Stomach smooth muscle (tissue), 2 donors: ENCODE measurements around the gene TNP2.

ENCODE experiments used
- H3K27ac ChIP-seq: one replicate; pipeline ENCODE4 v1.7.0; 2013; ENCODE audit warnings: mild to moderate bottlenecking, low read length, inconsistent platforms
- H3K27me3 ChIP-seq, 2 donors: one replicate each; pipeline ENCODE4 v1.7.0; 2013; ENCODE audit warnings: low read length in 2 of 2; ENCODE audit not compliant: insufficient read depth in 2 of 2, control insufficient read depth in 1 of 2
- H3K36me3 ChIP-seq, 2 donors: one replicate each; pipeline ENCODE4 v1.7.0; 2013; ENCODE audit warnings: low read length in 2 of 2; ENCODE audit not compliant: control insufficient read depth in 2 of 2, insufficient read depth in 2 of 2
- H3K4me1 ChIP-seq: one replicate; pipeline ENCODE4 v1.7.0; 2013; ENCODE audit warnings: low read length; ENCODE audit not compliant: control insufficient read depth, insufficient read depth
- H3K4me3 ChIP-seq, 2 donors: one replicate each; pipeline ENCODE4 v1.7.0; 2013; ENCODE audit warnings: low read length in 2 of 2
- H3K9ac ChIP-seq, 2 donors: one replicate each; pipeline ENCODE4 v1.7.0; 2013; ENCODE audit warnings: low read length in 2 of 2, mild to moderate bottlenecking in 1 of 2
- H3K9me3 ChIP-seq, 2 donors: one replicate each; pipeline ENCODE4 v1.7.0; 2013; ENCODE audit warnings: low read length in 2 of 2; ENCODE audit not compliant: control insufficient read depth in 2 of 2
- donor health status: healthy.
- donor health status: Pancreatic carcinoma.

TNP2 gene

DNA sequence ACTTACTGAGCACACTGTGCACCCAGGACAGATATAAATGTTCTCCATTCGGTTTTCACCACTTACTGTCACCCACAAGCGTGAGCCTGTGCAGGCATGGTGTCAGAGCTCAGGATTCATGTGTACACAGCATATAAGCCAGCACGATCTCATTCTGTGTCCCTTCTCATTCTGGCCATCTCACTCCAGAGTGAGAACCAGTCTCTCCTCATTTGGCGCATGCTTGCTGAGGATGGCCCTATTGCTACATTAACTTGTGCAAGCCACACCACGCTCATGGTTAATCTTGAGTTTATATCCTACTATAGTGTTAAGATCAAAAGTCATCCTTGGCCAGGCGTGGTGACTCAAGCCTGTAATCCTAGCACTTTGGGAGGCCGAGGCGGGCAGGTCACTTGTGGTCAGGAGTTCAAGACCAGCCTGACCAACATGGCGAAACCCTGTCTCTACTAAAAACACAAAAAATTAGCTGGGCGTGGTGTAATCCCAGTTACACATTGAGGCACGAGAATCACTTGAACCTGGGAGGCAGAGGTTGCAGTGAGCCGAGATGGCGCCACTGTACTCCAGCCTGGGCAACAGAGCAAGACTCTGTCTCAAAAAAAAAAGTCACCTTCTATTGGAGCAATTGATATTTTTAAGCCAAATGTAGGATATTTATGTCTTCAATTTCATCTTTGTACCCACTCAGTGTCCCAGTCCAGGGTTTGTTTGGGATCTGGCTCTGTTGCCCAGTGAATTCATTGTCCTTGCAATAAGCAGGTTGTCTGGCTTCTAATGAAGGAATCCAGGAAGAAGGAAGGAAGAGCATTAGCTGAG is 34.0 kb downstream of the TNP2 start:
- Histone ChIP-seq H3K27ac (no peak overlapping the region), H3K9ac (no peak overlapping the region), H3K9me3 (no peaks in the 10 kb centered on the region), H3K36me3 (no peaks in the 10 kb centered on the region), H3K4me3 (no peak overlapping the region), H3K4me1 (no peaks in the 10 kb centered on the region), H3K27me3 (no peaks in the 10 kb centered on the region)

DNA sequence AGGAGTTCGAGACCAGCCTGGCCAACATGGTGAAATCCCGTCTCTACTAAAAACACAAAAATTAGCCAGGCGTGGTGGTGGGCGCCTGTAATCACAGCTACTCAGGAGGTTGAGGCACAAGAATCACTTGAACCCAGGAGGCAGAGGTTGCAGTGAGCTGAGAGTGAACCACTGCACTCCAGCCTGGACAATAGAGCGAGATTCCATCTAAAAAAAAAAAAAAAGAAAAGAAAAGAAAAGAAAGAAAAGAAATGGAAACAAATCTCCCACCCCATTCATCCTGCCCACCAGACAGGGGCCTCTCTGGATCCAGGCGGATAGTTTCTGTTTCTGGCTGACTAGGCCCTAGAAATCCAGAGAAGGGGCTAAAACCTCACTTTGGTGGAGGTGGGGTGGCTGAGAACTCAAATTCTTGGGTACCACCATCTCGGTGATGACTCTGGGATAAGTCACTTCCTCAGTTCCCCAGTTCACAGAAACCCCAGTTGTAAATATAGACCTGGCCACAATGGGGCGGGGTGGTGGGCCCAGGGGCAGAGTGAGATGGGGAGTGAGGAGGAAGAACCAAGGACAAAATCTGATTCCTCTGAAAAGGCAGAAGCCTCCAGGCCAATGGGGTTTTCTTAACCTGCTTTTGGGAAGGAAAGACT is 35.3 kb downstream of the TNP2 start:
- no peak overlapping the region for H3K4me3 ChIP-seq
- no peaks in the 10 kb centered on the region for H3K27me3 ChIP-seq
- H3K27ac ChIP-seq = no peak overlapping the region
- no peaks in the 10 kb centered on the region for H3K36me3 ChIP-seq
- no peak overlapping the region for H3K9ac ChIP-seq
- H3K9me3 ChIP-seq = no peaks in the 10 kb centered on the region
- H3K4me1 ChIP-seq = no peaks in the 10 kb centered on the region

DNA sequence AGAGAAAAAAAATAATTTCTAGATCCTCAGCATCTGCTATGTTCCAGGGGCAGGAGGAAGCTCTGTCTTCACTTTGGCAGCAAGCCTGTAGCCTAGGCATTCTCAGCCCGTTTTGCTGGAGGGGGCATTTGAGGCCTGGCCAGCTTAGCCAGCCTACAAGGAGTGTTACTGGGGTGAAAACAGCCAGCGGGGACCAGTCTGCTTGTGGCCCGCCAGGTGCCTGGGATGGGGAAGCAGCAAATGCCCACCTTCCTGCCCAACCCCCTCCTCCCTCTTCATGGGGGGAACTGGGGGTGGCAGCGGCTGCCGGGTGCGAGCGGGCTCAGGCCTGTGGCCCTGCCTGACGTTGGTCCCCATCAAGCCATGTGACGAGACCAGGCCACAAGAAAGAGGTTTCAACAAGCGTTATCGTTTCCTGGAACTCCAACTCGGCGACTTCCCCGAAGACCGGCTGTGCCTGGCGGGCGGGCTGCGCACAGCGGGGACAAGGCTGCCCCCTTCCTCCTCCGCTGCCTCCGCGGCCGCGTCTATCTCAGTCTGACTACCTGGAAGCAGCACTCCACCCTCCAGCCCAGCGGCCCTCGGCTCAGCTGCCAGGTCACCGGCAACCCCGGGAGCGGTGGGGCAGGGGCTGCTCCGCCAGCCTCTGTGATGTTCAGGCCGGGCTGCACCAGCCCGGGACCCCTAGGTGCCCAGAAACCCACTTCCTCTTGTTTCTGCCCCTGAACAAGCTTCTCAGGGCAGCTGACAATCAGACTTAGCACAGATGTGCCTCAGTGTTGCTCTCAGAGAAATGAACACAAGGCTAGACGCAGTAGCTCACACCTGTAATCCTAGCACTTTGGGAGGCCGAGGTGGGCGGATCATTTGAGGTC is 36.0 kb downstream of the TNP2 start:
- Histone ChIP-seq H3K9ac (no peak overlapping the region), H3K4me3 (no peak overlapping the region), H3K27ac (no peak overlapping the region), H3K4me1 (no peaks in the 10 kb centered on the region), H3K27me3 (no peaks in the 10 kb centered on the region), H3K9me3 (no peaks in the 10 kb centered on the region), H3K36me3 (no peaks in the 10 kb centered on the region)

DNA sequence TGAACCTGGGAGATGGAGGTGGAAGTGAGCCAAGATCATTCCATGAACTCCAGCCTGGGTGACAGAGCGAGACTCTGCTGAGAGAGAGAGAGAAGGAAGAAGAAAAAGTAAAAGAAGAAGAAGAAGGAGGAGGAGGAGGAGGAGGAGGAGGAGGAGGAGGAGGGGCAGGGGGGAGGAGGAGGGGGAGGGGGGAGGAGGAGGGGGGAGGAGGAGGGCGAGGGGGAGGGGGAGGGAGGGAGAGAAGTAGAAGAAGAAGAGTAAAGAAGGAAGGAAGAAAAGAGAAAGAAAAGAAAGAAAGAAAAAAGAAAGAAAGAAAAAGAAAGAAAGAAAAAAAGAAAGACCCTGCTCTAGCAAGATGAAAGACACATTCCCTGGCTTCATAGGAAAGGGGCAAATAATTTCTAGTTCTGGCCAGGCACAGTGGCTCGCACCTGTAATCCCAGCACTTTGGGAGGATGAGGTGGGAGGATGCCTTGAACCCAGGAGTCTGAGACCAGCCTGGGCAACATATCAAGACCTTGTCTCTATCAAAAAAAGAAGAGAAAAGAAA is 36.7 kb downstream of the TNP2 start:
- Histone ChIP-seq H3K4me1 (no peaks in the 10 kb centered on the region), H3K36me3 (no peaks in the 10 kb centered on the region), H3K27ac (no peak overlapping the region), H3K9ac (no peak overlapping the region), H3K4me3 (no peak overlapping the region), H3K9me3 (no peaks in the 10 kb centered on the region), H3K27me3 (no peaks in the 10 kb centered on the region)

DNA sequence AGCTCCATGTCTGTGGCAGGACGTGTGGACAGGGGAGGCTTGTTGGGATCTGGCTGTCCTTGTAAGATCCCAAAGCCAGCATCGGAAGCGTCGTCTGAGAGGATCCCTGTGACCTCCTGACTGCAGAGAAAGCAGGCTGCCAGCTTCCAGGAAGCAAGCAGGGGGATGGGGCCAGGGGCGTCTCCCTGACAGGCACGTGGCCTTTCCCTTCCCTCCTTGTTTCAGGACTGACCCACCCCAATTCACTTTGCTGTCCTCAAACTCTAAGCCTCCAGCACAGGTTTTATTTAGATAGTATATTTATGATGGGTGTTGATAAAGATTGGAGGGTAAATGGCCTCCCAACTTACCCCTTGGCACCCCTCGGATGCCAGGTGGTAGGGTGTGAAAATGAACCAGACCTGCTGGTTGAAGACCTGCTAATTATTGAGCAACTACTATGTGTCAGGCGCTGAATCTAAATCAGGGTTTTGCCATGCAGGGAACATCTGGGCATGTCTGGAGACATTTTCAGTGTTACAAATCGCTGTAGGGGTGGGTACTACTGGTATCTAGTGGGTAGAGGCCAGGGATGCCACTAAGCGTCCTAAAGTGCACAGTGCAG is 37.7 kb downstream of the TNP2 start:
- H3K36me3 ChIP-seq = no peaks in the 10 kb centered on the region
- H3K4me1 ChIP-seq = no peaks in the 10 kb centered on the region
- no peak overlapping the region for H3K4me3 ChIP-seq
- H3K9me3 ChIP-seq = no peaks in the 10 kb centered on the region
- no peaks in the 10 kb centered on the region for H3K27me3 ChIP-seq
- no peak overlapping the region for H3K27ac ChIP-seq
- no peak overlapping the region for H3K9ac ChIP-seq

DNA sequence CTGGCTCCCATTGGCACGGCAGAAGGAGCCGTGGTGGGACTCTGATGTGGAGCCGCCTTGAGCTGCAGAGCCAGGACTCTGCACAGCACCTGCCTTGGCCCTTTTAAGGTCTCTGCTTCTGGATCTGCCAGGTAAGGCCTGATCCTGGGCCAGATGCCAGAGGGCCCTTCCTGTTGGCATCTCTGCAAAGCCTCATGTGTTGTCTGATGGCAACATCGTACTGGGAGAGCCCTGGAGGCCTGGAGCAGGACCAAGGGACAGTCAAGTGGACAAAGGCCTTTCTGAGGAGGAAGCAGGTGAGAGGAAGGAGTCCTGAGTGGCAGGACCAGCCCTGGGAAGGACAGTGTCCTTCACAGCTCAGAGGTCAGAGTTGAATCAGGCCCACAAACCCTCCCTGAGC is 39.2 kb downstream of the TNP2 start:
- no peaks in the 10 kb centered on the region for H3K4me1 ChIP-seq
- H3K27ac ChIP-seq = no peak overlapping the region

DNA sequence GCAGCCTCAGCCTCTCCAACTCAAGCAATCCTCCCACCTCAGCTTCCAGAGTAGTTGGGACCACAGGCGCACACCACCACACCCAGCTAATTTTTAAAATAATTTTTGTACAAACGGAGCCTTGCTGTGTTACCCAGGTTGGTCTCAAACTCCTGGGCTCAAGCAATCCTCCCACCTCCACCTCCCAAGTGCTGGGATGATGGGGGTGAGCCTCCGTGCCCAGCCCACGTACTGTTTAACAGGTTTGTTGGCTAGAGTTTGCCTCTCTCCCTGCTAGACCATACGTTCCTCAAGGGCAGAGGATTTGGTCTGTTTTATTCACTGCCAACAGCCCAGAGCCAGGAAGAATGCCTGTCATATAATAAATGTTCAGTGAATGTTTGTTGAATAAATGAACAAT is 39.7 kb downstream of the TNP2 start:
- Histone ChIP-seq H3K4me3 (no peak overlapping the region), H3K9ac (no peak overlapping the region), H3K4me1 (no peaks in the 10 kb centered on the region), H3K36me3 (no peaks in the 10 kb centered on the region), H3K27me3 (no peaks in the 10 kb centered on the region), H3K9me3 (no peaks in the 10 kb centered on the region), H3K27ac (no peak overlapping the region)

More for the DNA sequence above, 39.2 kb downstream of the TNP2 start:
- Histone ChIP-seq H3K27me3 (no peaks in the 10 kb centered on the region), H3K9ac (no peak overlapping the region), H3K36me3 (no peaks in the 10 kb centered on the region), H3K4me3 (no peak overlapping the region), H3K9me3 (no peaks in the 10 kb centered on the region)

DNA sequence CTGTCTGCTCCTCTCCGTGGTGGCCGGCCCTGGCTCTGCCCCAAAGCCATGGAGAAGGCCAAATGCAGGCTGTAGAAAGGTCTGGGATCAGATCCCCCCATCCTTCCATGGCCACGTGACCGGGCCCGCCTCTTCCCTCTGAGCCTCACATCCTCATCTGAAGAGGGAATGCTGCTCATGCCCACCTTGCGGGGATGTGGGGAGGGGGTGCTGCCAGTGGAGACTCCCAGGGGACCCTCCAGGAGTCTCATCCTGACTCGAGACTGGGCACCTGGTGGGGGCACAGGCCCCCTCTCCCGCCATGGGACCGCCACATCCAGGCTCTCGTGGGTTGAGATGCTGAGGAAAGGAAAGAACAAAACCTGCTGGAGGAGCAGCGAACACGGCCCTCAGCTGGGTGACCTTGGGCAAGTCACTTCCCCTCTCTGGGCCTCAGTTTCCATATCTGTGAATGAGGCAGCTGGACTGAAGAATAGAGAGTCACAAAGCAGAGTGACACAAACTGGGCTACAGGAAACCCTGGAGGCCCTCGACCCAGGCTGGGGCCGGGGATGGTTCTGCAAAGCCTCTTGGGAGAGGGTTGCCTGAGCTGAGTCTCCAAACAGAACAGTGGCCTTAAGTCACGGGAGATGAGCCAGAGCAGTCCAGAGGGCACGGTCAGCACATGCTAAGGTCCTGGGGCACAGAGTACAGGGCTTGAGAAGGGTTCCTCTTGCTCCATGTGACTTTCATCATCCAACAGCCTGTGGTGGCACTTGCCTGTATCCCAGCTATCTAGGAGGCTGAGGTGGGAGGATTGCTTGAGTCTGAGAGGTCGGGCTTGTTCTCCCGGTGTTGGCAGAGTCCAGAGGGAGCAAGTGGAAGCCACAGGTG is 43.2 kb downstream of the TNP2 start:
- Histone ChIP-seq H3K4me1 (no peaks in the 10 kb centered on the region), H3K9ac (no peak overlapping the region)

DNA sequence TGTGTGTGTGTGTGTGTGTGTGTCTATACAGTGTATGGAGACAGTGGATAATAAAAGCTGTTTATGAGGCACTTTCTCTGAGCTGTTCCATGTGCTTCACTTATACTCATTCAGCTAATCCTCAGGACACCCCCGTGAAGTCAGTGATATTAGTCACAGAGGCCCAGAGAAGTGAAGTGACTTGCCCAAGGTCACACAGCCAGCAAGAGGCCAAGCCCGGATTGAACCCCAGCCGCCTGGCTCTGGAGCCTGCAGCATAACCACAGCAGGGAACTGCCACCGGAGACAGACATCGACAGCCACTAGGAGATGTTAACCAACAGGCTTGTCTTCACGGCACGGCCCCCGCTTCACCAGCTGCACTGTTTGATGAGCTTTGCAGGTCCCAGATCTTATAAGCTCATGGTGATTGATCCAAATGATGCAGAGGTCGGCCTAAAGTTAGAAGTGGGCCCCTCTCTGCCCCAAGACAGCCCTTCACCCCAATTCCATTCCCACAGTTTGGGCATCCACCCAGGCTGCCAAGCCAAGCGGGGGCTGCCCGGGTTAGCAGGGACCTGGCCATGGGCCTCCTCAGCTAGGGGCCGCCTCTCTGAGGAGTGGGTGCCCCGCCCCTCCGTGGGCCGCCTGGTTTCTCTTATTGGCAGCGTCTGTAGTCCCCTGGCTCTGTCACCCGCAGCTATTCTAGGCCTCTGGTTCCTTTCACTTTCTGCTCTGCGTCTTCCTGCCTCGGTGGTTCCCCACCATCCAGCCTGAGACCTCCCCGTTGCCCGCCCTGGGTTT is 44.0 kb downstream of the TNP2 start:
- H3K4me1 ChIP-seq = no peaks in the 10 kb centered on the region
- no peaks in the 10 kb centered on the region for H3K9me3 ChIP-seq
- no peaks in the 10 kb centered on the region for H3K27me3 ChIP-seq
- peak overlapping the region in 1 of 2 donors; percentile 22 for H3K4me3 ChIP-seq
- no peak overlapping the region for H3K9ac ChIP-seq
- no peak overlapping the region for H3K27ac ChIP-seq
- H3K36me3 ChIP-seq = no peaks in the 10 kb centered on the region

More for the DNA sequence above, 43.2 kb downstream of the TNP2 start:
- Histone ChIP-seq H3K36me3 (no peaks in the 10 kb centered on the region), H3K27ac (no peak overlapping the region), H3K27me3 (no peaks in the 10 kb centered on the region), H3K9me3 (no peaks in the 10 kb centered on the region), H3K4me3 (peak overlapping the region in 1 of 2 donors; percentile 22)
